A673 (cell line): Measurements from ENCODE around the gene MAVS.

Experiments
- EZH2 ChIP-seq: fragments of 200-600 bp; sonication (generic); IDR thresholded peaks from 2 replicates; pipeline ENCODE4 v1.6.1; 2017; ENCODE audit warnings: borderline replicate concordance, low read depth, mild to moderate bottlenecking, mixed read lengths, antibody characterized with exemption, low read length; ENCODE audit not compliant: poor library complexity, severe bottlenecking
- TF ChIP-seq, protein P1 (sequence below): fragments of 300-800, 200-600 bp; sonication (generic); conservative IDR thresholded peaks from 2 replicates; pipeline ENCODE4 v1.5.1; 2017; ENCODE audit warnings: low read depth, mild to moderate bottlenecking, antibody characterized with exemption, low read length, moderate library complexity, mixed read lengths

- TF ChIP-seq, protein P1, sequence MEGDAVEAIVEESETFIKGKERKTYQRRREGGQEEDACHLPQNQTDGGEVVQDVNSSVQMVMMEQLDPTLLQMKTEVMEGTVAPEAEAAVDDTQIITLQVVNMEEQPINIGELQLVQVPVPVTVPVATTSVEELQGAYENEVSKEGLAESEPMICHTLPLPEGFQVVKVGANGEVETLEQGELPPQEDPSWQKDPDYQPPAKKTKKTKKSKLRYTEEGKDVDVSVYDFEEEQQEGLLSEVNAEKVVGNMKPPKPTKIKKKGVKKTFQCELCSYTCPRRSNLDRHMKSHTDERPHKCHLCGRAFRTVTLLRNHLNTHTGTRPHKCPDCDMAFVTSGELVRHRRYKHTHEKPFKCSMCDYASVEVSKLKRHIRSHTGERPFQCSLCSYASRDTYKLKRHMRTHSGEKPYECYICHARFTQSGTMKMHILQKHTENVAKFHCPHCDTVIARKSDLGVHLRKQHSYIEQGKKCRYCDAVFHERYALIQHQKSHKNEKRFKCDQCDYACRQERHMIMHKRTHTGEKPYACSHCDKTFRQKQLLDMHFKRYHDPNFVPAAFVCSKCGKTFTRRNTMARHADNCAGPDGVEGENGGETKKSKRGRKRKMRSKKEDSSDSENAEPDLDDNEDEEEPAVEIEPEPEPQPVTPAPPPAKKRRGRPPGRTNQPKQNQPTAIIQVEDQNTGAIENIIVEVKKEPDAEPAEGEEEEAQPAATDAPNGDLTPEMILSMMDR, result no peak
- TF ChIP-seq EZH2, result no peak
Measured at GRCh38 chr20:3863317-3863716, 16.7 kb downstream of the MAVS start.
